H1 (cell line): ENCODE measurements around the gene SLC8A3. TPM values are rescaled to one million over a fixed set of nuclear protein-coding genes. Genes with fewer than 3 reads are reported as not detected.

Experiments
- CTCF ChIA-PET: fragments of 300-600 bp; sonication (Branson Sonifier 250); formaldehyde crosslinking; loops from one replicate; lab custom pipeline; 2021; ENCODE audit not compliant: partially characterized antibody; lab: Charles Lee
- POLR2A ChIA-PET: fragments of 300-600 bp; sonication (Branson Sonifier 250); formaldehyde crosslinking; loops from one replicate; lab custom pipeline; 2021; ENCODE audit warnings: inconsistent platforms; ENCODE audit not compliant: partially characterized antibody; lab: Charles Lee
- DNase-seq, 2 experiments: peaks; one replicate each; pipeline versions ENCODE4 v3.0.0 to v3.0.0-alpha.2; 2010 to 2022; ENCODE audit warnings: low spot score in 2 of 2, low read depth in 1 of 2, mixed read lengths in 1 of 2
- FAIRE-seq: peaks from 2 replicates; lab custom pipeline; 2011; peaks lifted over from hg19 to GRCh38; lab: Jason Lieb, UNC
- H2AFZ ChIP-seq: 2 replicates; pipeline ENCODE4 v1.8.1; 2012; ENCODE audit warnings: low read length, inconsistent platforms
- H2AK5ac ChIP-seq: 2 replicates; pipeline ENCODE4 v1.6.1; 2013; ENCODE audit warnings: low read depth, low read length
- H2BK120ac ChIP-seq: replicated peaks from 2 replicates; pipeline ENCODE3; 2013; ENCODE audit warnings: low read depth, low read length, inconsistent platforms
- H2BK12ac ChIP-seq: 2 replicates; pipeline ENCODE4 v1.6.1; 2013; ENCODE audit warnings: low read depth, low read length
- H2BK15ac ChIP-seq: 2 replicates; pipeline ENCODE4 v1.6.1; 2013; ENCODE audit warnings: low read length
- H2BK20ac ChIP-seq: 2 replicates; pipeline ENCODE4 v1.6.1; 2013; ENCODE audit warnings: low read length
- H2BK5ac ChIP-seq: 2 replicates; pipeline ENCODE4 v1.6.1; 2013; ENCODE audit warnings: low read depth, low read length
- H3K14ac ChIP-seq: 2 replicates; pipeline ENCODE4 v1.6.1; 2013; ENCODE audit warnings: inconsistent platforms; ENCODE audit not compliant: insufficient read length
- H3K18ac ChIP-seq: 2 replicates; pipeline ENCODE4 v1.6.1; 2013; ENCODE audit warnings: low read length; ENCODE audit errors: extremely low read depth
- H3K23ac ChIP-seq: 2 replicates; pipeline ENCODE4 v1.6.1; 2013; ENCODE audit warnings: inconsistent platforms; ENCODE audit not compliant: insufficient read length
- H3K23me2 ChIP-seq: 2 replicates; pipeline ENCODE4 v1.6.1; 2013; ENCODE audit warnings: low read depth, low read length
- H3K27ac ChIP-seq: 2 replicates; pipeline ENCODE4 v1.6.1; 2011; ENCODE audit warnings: low read depth, low read length, inconsistent platforms
- H3K27me3 ChIP-seq, 4 experiments: replicated peaks in 1 of 4; 1 replicate in 1 of 4; 2 replicates in 3 of 4; pipeline versions ENCODE4 v1.6.1 to v1.8.1; 2011 to 2013; ENCODE audit warnings: low read length in 3 of 4, mild to moderate bottlenecking in 3 of 4, inconsistent platforms in 2 of 4, mixed read lengths in 2 of 4, moderate library complexity in 1 of 4; ENCODE audit not compliant: control insufficient read depth in 3 of 4, insufficient read depth in 3 of 4; ENCODE audit errors: extremely low read depth in 1 of 4
- H3K36me3 ChIP-seq, 4 experiments: 2 replicates each; pipeline versions ENCODE4 v1.6.1 to v1.8.1; 2011 to 2013; ENCODE audit warnings: mild to moderate bottlenecking in 4 of 4, low read length in 3 of 4, moderate library complexity in 2 of 4, control low read depth in 1 of 4, inconsistent platforms in 1 of 4; ENCODE audit not compliant: insufficient read depth in 4 of 4, control insufficient read depth in 2 of 4
- H3K4ac ChIP-seq: replicated peaks from 2 replicates; pipeline ENCODE3; 2013; ENCODE audit warnings: low read length, low read depth, mixed read lengths, inconsistent platforms; ENCODE audit not compliant: insufficient read length
- H3K4me1 ChIP-seq, 4 experiments: replicated peaks in 1 of 4; 1 replicate in 1 of 4; 2 replicates in 3 of 4; pipeline versions ENCODE4 v1.6.1 to v1.8.1; 2011 to 2013; ENCODE audit warnings: low read length in 3 of 4, inconsistent platforms in 2 of 4, mixed read lengths in 1 of 4; ENCODE audit not compliant: insufficient read depth in 4 of 4, control insufficient read depth in 3 of 4
- H3K4me2 ChIP-seq, 2 experiments: 2 replicates each; pipeline versions ENCODE4 v1.6.1 to v1.8.1; 2011 to 2013; ENCODE audit warnings: low read depth in 2 of 2, low read length in 2 of 2, control low read depth in 1 of 2, inconsistent platforms in 1 of 2, mild to moderate bottlenecking in 1 of 2; ENCODE audit not compliant: insufficient read depth in 1 of 2
- H3K4me3 ChIP-seq, 4 experiments: fragments of 200-600, 300-600 bp in 1 of 4; sonication (generic), shearing (Covaris generic), sonication (Bioruptor Twin) in 1 of 4; 2 replicates each; pipeline versions ENCODE4 v1.5.1 to v1.8.1; 2011 to 2016; ENCODE audit warnings: low read length in 4 of 4, low read depth in 3 of 4, control low read depth in 2 of 4, inconsistent platforms in 2 of 4, mild to moderate bottlenecking in 2 of 4, mixed read lengths in 1 of 4, moderate library complexity in 1 of 4; ENCODE audit not compliant: insufficient read depth in 2 of 4; ENCODE audit errors: extremely low read depth in 1 of 4
- H3K56ac ChIP-seq: replicated peaks from 2 replicates; pipeline ENCODE3; 2013; ENCODE audit warnings: low read depth, mild to moderate bottlenecking, mixed read lengths, low read length, inconsistent platforms; ENCODE audit not compliant: insufficient read length
- H3K79me1 ChIP-seq: 2 replicates; pipeline ENCODE4 v1.6.1; 2013; ENCODE audit warnings: low read depth, low read length, control low read depth
- H3K79me2 ChIP-seq, 2 experiments: 2 replicates each; pipeline versions ENCODE4 v1.6.1 to v1.8.1; 2012 to 2013; ENCODE audit warnings: low read length in 2 of 2, mild to moderate bottlenecking in 2 of 2, inconsistent platforms in 1 of 2; ENCODE audit not compliant: insufficient read depth in 2 of 2, control insufficient read depth in 1 of 2
- H3K9ac ChIP-seq, 4 experiments: replicated peaks in 1 of 4; 1 replicate in 1 of 4; 2 replicates in 3 of 4; pipeline versions ENCODE4 v1.6.1 to v1.8.1; 2011 to 2013; ENCODE audit warnings: low read depth in 3 of 4, low read length in 3 of 4, control low read depth in 2 of 4, mild to moderate bottlenecking in 2 of 4, moderate library complexity in 2 of 4, inconsistent platforms in 1 of 4; ENCODE audit errors: extremely low read depth in 1 of 4
- H3K9me3 ChIP-seq, 2 experiments: 2 replicates each; pipeline versions ENCODE4 v1.6.1 to v1.8.1; 2012 to 2013; ENCODE audit warnings: mild to moderate bottlenecking in 2 of 2, moderate library complexity in 2 of 2, control low read depth in 1 of 2, inconsistent platforms in 1 of 2, low read depth in 1 of 2, low read length in 1 of 2, mixed read lengths in 1 of 2; ENCODE audit not compliant: insufficient read depth in 2 of 2
- H4K20me1 ChIP-seq, 2 experiments: replicated peaks in 1 of 2; 2 replicates each; pipeline versions ENCODE3 to v1.8.1; 2011 to 2013; ENCODE audit warnings: inconsistent platforms in 2 of 2, low read length in 2 of 2, mild to moderate bottlenecking in 1 of 2; ENCODE audit not compliant: insufficient read depth in 2 of 2, control insufficient read depth in 1 of 2
- H4K5ac ChIP-seq: 2 replicates; pipeline ENCODE4 v1.6.1; 2013; ENCODE audit warnings: low read length, low read depth, mixed read lengths, inconsistent platforms; ENCODE audit not compliant: insufficient read length
- H4K8ac ChIP-seq: 2 replicates; pipeline ENCODE4 v1.8.0; 2013; ENCODE audit warnings: mild to moderate bottlenecking, moderate library complexity, low read length, inconsistent platforms; ENCODE audit not compliant: insufficient read depth; ENCODE audit errors: extremely low read depth
- H4K91ac ChIP-seq: replicated peaks from 2 replicates; pipeline ENCODE3; 2013; ENCODE audit warnings: low read length, mixed read lengths, inconsistent platforms; ENCODE audit not compliant: insufficient read length
- BACH1 ChIP-seq: IDR thresholded peaks from 2 replicates; pipeline ENCODE4 v1.6.1; 2012; ENCODE audit warnings: low read length, improper control_type of control experiment
- CTCF ChIP-seq, 3 experiments: IDR thresholded peaks; 1 replicate in 2 of 3; 2 replicates in 1 of 3; pipeline versions ENCODE4 v1.5.1 to v1.6.1; 2011; ENCODE audit warnings: low read length in 3 of 3, mild to moderate bottlenecking in 3 of 3, inconsistent platforms in 2 of 3, low read depth in 1 of 3, moderate library complexity in 1 of 3; ENCODE audit not compliant: insufficient read depth in 1 of 3; ENCODE audit errors: control extremely low read depth in 1 of 3
- EP300 ChIP-seq, 2 experiments: IDR thresholded peaks; 1 replicate in 1 of 2; 2 replicates in 1 of 2; pipeline ENCODE4 v1.6.1; 2011 to 2012; ENCODE audit warnings: low read depth in 2 of 2, low read length in 2 of 2, mild to moderate bottlenecking in 2 of 2, borderline replicate concordance in 1 of 2, inconsistent platforms in 1 of 2, moderate library complexity in 1 of 2
- FOSL1 ChIP-seq: IDR thresholded peaks from 2 replicates; pipeline ENCODE4 v1.6.1; 2011; ENCODE audit warnings: mild to moderate bottlenecking, low read depth, low read length, moderate library complexity; ENCODE audit not compliant: insufficient read depth
- JUND ChIP-seq: IDR thresholded peaks from 2 replicates; pipeline ENCODE4 v1.6.1; 2011; ENCODE audit warnings: mild to moderate bottlenecking, improper control_type of control experiment, low read length
- MAX ChIP-seq: IDR thresholded peaks from 2 replicates; pipeline ENCODE4 v1.6.1; 2012; ENCODE audit warnings: inconsistent platforms
- RXRA ChIP-seq: IDR thresholded peaks from 2 replicates; pipeline ENCODE4 v1.6.1; 2011; ENCODE audit warnings: low read depth, mild to moderate bottlenecking, low read length, moderate library complexity; ENCODE audit not compliant: insufficient read depth
- WGBS, 2 experiments: shearing (Covaris generic) in 1 of 2; methylation state at CpG; one replicate each; pipeline versions ENCODE4 v1.1.6 to v1.1.7; 2013 to 2015; ENCODE audit warnings: low lambda C conversion rate in 2 of 2, mixed read lengths in 2 of 2, inconsistent platforms in 1 of 2, low coverage in 1 of 2, missing lambda C conversion rate in 1 of 2; ENCODE audit not compliant: insufficient replicate concordance in 2 of 2, insufficient coverage in 1 of 2, insufficient read length in 1 of 2; ENCODE audit errors: extremely low coverage in 1 of 2, missing lambda C conversion rate in 1 of 2; 5-methylcytosine and 5-hydroxymethylcytosine counted together
- polyA plus RNA-seq, 7 experiments: library from polyadenylated mRNA; depleted of rRNA in 3 of 7; stranded (reverse) in 5 of 7; unstranded in 2 of 7; fragments of >200 nt in 5 of 7; fragments of 200-250 nt in 2 of 7; gene quantifications; 1 replicate in 5 of 7; 2 replicates in 1 of 7; 4 replicates in 1 of 7; pipeline versions ENCODE4 v1.2.1 to v1.2.3, GENCODE V29; 2011 to 2013; ENCODE audit warnings: missing spikeins in 2 of 7, mixed read lengths in 2 of 7
- total RNA-seq: library from RNA; stranded (reverse); fragmentation: NEBNext Ultra II Directional; extraction: Animal tissue kit (Norgen Biotek cat#: 25700); gene quantifications from 2 replicates; pipeline ENCODE4 v1.2.1, GENCODE V29; 2021

SLC8A3 gene
- total and polyA plus RNA-seq, 2 of the 8 experiments (the other 6 are each of a cell fraction or from before 2014, with no cell fraction given) = 0.38 to 1.1 TPM

GRCh38 chr14:70018230-70018629, 170.5 kb downstream of the SLC8A3 start:
- H3K23me2 ChIP-seq = no peaks in the 10 kb centered on the region
- FAIRE-seq = no peak
- no peak overlapping the region for H3K4me2 ChIP-seq
- no peak overlapping the region for H3K23ac ChIP-seq
- no peak overlapping the region for H2BK120ac ChIP-seq
- no peak overlapping the region for H4K5ac ChIP-seq
- no peaks in the 10 kb centered on the region; a peak in 1 of 8 replicates for H3K36me3 ChIP-seq
- no peak overlapping the region for H2AK5ac ChIP-seq
- no peak for DNase-seq
- no peaks in the 10 kb centered on the region for H3K79me2 ChIP-seq
- no peak overlapping the region for H2BK15ac ChIP-seq
- no peak overlapping the region for H2BK12ac ChIP-seq
- ChIA-PET CTCF (interaction anchor here (1.1 to 5.3 kb wide), 4 partner anchors 10 to 200 kb away, joined by 4 to 45 read pairs (median 20); partner anchors contain the start of gene SMOC1), POLR2A (no interaction called here)
- peaks cover 0 to 3% (median 0%) of the 10 kb centered on the region in 4 experiments; a peak in 2 of 7 replicates for H3K4me1 ChIP-seq
- no peaks in the 10 kb centered on the region for H3K9me3 ChIP-seq
- no peak overlapping the region for H3K18ac ChIP-seq
- no peak overlapping the region for H2BK20ac ChIP-seq
- no peak overlapping the region for H3K4ac ChIP-seq
- H3K4me3 ChIP-seq = no peak overlapping the region
- no peaks in the 10 kb centered on the region for H4K20me1 ChIP-seq
- no peak overlapping the region for H4K8ac ChIP-seq
- no peaks in the 10 kb centered on the region for H3K27me3 ChIP-seq
- TF ChIP-seq BACH1 = no peak
- no peak for TF ChIP-seq JUND
- TF ChIP-seq CTCF (IDR thresholded peaks at IDR 0.05; ENCODE audit: control extremely low read depth in 1 of 3, insufficient read depth in 1 of 3, low read depth in 1 of 3, low read length in 3 of 3) = no peak
- no peak for TF ChIP-seq MAX
- no peak for TF ChIP-seq FOSL1
- no peak for TF ChIP-seq EP300 (IDR thresholded peaks at IDR 0.05; ENCODE audit: borderline replicate concordance in 1 of 2, low read depth in 2 of 2, low read length in 2 of 2)
- no peak for TF ChIP-seq RXRA
- no peak overlapping the region for H3K56ac ChIP-seq
- H3K9ac ChIP-seq = no peak overlapping the region; a peak in 1 of 7 replicates
- no peak overlapping the region for H4K91ac ChIP-seq
- no peak overlapping the region for H2BK5ac ChIP-seq
- no peak overlapping the region for H2AFZ ChIP-seq
- H3K14ac ChIP-seq = no peak overlapping the region
- H3K27ac ChIP-seq = no peak overlapping the region
- WGBS, 2 experiments = 79% methylated on average over 2 of the region's 2 CpGs; no CpG with 5 or more reads in 1 of the 2 experiments
- no peaks in the 10 kb centered on the region for H3K79me1 ChIP-seq
